Measurements from ENCODE around the gene KRT17.
"Not testable (repeated sequence)": the region's sequence is repeated elsewhere in the genome, so short reads cannot be mapped to it uniquely, and the experiment has no call there.

The KRT17 gene

DNA sequence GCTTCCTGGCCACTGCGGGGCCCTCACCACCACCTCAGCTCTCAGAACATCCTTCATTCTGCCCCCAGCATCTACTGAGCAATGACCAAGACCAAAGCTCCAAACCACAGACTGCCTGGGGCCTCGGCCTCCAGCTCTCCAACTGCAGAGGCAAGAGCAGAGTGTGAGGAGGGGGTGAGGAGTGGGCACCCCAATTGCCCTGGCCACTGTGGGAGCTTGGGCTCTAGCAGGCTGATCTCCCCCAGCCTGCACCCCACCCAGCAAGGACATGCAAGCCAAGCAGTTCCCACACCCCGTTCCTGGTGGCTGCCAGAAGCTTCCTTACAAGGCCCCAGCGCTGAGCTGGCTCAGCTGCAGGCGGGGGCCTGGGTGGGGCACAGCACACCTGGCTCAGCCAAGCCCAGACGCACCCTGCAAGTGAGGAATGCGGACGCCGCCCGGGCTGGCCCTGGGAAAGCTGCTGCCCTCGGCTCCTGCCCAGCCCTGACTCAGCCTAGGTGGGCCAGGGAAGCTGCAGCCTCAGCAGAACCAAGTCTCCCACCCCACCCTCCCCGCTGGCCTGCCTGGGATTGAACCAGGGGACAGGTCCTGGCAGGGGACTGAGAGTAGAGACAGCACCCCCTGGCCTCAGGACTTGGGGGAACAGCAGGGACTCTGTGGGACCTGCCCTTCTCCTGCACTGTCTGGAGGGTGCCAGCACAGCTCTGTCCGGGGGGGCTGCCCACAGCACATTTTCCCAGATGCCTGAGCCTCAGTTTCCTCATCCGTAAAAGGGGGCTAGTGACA is 29.7 kb upstream of the KRT17 start:
- no peak for FAIRE-seq

- FAIRE-seq: no peak
Measured at GRCh38 chr17:41653421-41653820, 29.0 kb upstream of the KRT17 start.

GRCh38 chr17:41652461-41652970 is 28.1 kb upstream of the KRT17 start:
- FAIRE-seq: no peak

DNA sequence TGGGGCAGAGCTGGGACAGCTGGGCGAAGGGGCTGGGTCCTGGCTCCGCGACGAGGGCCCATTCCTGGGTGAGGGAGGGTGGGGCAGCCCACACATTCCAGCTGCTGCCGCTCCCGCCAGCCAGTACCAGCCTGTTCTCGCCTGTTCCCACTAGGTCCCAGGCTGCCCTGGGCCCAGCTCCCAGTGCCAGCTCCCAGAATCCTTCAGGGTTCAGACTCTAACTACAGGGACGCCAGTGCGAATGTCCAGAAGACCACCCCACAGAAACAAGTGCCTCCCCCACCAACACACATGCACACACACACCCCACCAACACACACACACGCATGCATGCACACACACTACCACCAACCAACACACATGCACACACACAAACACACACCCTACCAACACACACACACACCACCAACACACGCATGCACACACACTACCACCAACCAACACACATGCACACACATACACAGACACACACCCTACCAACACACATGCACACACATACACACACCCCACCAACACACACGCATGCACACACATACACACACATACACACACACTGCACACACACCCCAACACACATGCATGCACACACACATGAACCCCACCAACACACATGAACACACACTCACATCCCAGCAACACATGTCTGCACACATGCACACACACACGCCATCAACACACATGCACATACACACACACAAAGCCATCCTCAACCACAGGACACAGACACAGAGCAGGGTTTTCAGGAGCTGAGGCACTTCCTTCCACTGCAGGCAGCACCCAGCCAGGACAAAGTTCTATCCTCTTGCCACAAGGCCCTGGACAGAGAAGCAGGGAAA is 27.5 kb upstream of the KRT17 start:
- no peak for FAIRE-seq

GRCh38 chr17:41650794-41651624 is 26.6 kb upstream of the KRT17 start:
- FAIRE-seq: no peak

GRCh38 chr17:41649923-41650519 is 25.6 kb upstream of the KRT17 start:
- FAIRE-seq: no peak

DNA sequence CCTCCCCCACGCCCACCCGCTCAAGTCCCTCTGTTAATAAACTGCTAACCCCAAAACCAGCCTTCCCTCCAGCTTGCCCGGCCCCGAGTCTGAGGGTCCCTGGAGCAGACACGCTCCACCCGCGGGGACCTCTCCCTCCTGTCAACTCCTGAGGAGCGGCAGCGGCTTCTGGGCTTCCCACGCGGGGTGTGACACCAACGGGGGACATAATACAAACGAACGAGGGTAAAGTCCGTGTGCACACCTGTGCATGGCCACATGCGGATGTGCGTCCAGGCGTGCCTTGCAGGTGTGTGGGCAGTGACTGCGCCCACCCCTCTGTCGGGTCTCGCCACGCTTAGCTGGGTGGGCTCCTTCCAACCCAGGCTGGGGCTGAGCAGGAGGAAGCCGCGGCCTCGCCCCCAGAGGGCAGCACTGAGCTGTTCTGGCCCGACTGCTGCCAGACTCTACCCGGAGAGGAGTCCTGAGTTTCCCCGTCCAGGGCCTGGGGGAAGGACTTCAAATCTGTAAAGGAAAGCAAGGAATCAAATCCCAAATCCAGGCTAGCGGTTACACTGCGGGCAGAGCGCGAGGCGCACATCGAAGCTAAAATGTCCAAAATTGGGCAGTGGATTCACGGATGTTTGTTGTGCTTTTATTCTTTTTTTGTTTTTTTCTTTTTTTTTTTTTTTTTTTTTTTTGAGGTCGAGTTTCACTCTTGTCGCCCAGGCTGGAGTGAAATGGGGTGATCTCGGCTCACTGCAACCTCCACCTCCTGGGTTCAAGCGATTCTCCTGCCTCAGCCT is 24.2 kb upstream of the KRT17 start:
- no peak for FAIRE-seq

- FAIRE-seq: no peak
Measured at GRCh38 chr17:41647940-41648410, 23.6 kb upstream of the KRT17 start.

DNA sequence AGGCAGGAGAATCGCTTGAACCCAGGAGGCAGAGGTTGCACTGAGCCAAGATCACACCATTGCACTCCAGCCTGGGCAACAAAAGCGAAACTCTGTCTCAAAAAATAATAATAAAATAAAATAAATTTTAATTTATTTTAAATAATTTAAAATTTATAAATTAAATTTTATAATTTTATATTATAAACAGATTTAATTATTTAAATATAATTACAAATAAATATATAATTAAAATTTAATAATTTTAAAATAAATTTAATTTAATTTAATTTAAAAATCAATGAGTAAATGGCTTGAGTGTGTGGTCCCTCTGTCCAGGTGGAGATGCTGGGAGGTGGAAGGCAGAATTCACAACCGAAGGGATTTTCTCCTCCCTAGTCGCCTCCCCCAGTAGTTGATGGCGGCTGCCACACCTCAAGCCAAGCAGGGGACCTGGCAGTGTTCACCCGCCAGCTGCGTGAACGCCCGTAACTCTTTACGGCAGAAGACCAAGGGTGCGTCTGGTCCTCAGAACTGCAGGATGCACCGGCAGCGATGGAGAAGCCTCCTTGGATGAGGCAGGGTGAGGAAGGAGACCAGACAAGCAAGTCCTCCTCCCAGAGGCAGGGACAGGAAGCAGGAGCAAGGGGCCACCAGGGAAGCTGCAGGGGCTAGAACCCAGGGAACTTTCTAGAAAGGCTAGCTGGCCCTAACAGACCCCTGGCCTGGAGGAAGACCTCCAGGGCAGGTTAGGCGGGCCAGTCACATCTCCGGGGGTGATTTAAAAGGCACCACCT is 22.9 kb upstream of the KRT17 start:
- FAIRE-seq: peak; percentile 97

- FAIRE-seq: no peak
Measured at GRCh38 chr17:41642252-41643156, 18.1 kb upstream of the KRT17 start.

DNA sequence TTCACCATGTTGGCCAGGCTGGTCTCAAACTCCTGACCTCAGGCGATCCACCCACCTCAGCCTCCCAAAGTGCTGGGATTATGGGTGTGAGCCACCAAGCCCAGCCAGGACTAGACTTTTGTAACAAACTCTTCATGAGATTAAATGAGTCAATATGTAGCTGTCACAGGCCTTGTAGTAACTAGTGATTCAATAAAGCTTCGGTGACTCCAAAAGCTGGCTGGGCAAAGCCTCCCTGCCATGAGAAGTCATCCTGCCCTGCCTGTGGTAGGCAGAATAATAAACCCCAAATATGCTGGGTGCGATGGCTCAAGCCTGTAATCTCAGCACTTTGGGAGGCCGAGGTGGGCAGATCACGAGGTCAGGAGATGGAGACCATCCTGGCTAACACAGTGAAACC is 16.2 kb upstream of the KRT17 start:
- not testable (repeated sequence) for FAIRE-seq

- no peak for FAIRE-seq
Measured at GRCh38 chr17:41639492-41640473, 15.4 kb upstream of the KRT17 start.

- no peak for FAIRE-seq
Measured at GRCh38 chr17:41638941-41639340, 14.6 kb upstream of the KRT17 start.

DNA sequence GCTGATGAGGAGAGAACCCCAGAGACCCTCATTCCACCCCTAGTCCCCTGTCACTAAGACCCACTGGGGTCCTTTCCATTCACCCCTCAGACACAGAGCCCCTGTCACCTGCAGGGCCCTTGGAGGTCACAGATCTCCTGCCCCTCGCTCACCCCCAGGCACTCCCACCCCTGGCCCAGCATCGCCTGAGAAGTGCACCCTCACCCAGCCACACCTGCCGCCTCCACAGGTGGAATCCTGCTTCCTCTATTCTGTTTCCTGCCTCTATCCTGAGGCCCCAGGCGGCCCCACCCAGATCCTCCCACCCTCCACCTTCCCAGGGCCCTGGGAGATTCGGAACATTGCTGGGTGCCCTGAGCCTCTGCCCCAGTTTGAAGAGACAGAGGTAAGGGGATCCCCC is 13.8 kb upstream of the KRT17 start:
- FAIRE-seq: no peak

- FAIRE-seq: no peak
Measured at GRCh38 chr17:41636652-41637051, 12.3 kb upstream of the KRT17 start.

DNA sequence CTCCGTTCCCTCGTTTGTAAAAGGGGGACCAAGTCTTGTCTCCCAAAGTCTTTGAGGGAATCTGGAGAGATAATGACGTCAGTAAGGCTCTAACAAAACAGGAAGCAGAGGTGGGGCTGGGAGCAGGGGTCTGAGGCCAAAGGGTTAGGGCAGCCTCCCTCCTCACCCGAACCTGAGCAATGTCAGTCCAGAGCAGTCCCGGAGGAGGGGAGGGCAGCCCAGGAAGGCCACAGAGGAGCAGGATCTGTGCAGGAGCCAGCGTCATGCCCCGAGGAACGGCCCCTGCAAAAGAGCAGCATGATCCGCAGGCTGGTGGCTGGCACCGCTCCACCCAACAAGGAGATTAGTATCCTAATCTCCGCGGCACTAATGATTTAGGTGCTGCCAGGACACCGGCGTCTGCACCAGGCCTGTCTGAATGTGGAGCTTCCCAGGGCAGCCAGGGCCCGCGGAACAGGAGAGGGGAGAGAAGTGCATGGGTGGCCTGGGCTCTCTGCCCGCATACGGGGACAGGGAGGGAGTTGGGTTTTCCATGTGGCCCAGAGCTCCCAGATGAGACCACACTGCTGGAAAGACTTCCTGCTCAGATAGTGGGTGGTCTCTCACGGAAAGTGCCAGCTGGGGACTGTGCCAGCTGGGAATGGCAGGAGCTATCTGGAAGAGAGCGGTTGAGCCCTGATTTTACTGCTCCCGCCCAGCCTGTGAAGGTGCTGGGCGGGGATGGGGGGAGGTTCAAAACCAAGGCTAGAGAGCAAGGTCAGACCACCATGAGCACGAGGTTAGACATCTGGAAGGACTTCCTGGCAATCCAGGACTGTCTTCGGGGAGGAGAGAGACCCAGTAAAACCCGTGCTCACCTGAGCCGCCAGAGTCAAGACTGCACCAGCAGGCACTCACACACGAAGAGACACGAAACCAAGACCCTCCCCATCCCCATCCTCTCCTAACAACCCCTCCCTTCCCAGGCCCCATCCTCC is 11.0 kb upstream of the KRT17 start:
- no peak for FAIRE-seq

DNA sequence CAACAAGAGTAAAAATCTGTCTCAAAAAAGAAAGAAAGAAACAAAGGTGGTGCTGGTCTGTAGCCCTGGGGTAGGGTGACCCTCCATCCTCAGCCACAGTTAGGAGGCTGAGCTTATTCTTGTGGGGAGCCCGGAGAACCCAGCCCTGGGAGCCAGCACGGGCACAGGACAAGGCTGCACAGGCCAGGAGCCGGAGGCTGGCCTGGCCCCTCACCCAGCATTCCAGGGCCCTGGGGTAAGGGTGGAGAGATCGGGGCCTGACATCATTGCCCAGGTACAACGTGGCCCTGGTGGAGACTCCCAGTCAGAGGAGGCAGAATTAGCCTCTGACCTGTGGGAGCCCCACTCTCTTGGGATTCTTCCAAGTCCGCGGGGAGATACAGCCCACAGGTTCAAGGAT is 10.3 kb upstream of the KRT17 start:
- FAIRE-seq: no peak

Data from A204.1 (cell line).